GM23338 (cell line): Measurements from ENCODE around the gene CFAP47. TPM values are rescaled to one million over a fixed set of nuclear protein-coding genes. Genes with fewer than 3 reads are reported as not detected.
A peak's percentile ranks its signal among the peaks of the same experiment; 100 is the strongest.
"Not testable (repeated sequence)": the region's sequence is repeated elsewhere in the genome, so short reads cannot be mapped to it uniquely, and the experiment has no call there.

Source experiments
- ATAC-seq: fragments of 200-7000 bp; cut with Tn5 transposase; 3 replicates; pipeline ENCODE4 v1.9.1; 2020
- DNase-seq: peaks from one replicate; pipeline ENCODE4 v3.0.0-alpha.2; 2015; ENCODE audit warnings: low spot score
- H2AFZ ChIP-seq: fragments of 200-600 bp; sonication (generic); 2 replicates; pipeline ENCODE4 v1.8.0; 2016; ENCODE audit warnings: antibody characterized with exemption, mild to moderate bottlenecking, moderate library complexity
- H3F3A ChIP-seq: fragments of 200-600 bp; sonication (generic); replicated peaks from 2 replicates; pipeline ENCODE4 v1.8.0; 2017; ENCODE audit warnings: antibody characterized with exemption, mixed run types, low read depth
- H3K27ac ChIP-seq: fragments of 200-600 bp; sonication (generic); 2 replicates; pipeline ENCODE4 v1.6.1; 2016; ENCODE audit warnings: low read depth
- H3K27me3 ChIP-seq: fragments of 200-600 bp; sonication (generic); 2 replicates; pipeline ENCODE4 v1.8.0; 2016; ENCODE audit warnings: mild to moderate bottlenecking, mixed run types, moderate library complexity; ENCODE audit not compliant: insufficient read depth
- H3K36me3 ChIP-seq: fragments of 200-600 bp; sonication (generic); 2 replicates; pipeline ENCODE4 v1.8.0; 2016; ENCODE audit warnings: mild to moderate bottlenecking; ENCODE audit not compliant: insufficient read depth
- H3K4me1 ChIP-seq: fragments of 200-600 bp; sonication (generic); 2 replicates; pipeline ENCODE4 v1.8.0; 2016; ENCODE audit warnings: mild to moderate bottlenecking, moderate library complexity; ENCODE audit not compliant: insufficient read depth
- H3K4me2 ChIP-seq: fragments of 200-600 bp; sonication (generic); 2 replicates; pipeline ENCODE4 v1.7.1; 2017; ENCODE audit warnings: mixed run types
- H3K4me3 ChIP-seq: fragments of 200-600 bp; sonication (generic); 2 replicates; pipeline ENCODE4 v1.6.1; 2016; ENCODE audit warnings: mixed run types
- H3K79me2 ChIP-seq: fragments of 200-600 bp; sonication (generic); replicated peaks from 2 replicates; pipeline ENCODE4 v1.8.0; 2017; ENCODE audit warnings: mild to moderate bottlenecking; ENCODE audit not compliant: insufficient read depth
- H3K9me2 ChIP-seq: fragments of 200-600 bp; sonication (generic); 2 replicates; pipeline ENCODE4 v1.8.0; 2017; ENCODE audit not compliant: insufficient read depth
- H4K20me1 ChIP-seq: fragments of 200-600 bp; sonication (generic); replicated peaks from 2 replicates; pipeline ENCODE4 v1.8.0; 2017; ENCODE audit warnings: mild to moderate bottlenecking; ENCODE audit not compliant: insufficient read depth
- H3K27ac Mint-ChIP-seq: 2 replicates; pipeline ENCODE4 v1.8.0; 2020; ENCODE audit warnings: inconsistent platforms, mild to moderate bottlenecking, moderate library complexity, mixed read lengths
- H3K27me3 Mint-ChIP-seq: 3 replicates; pipeline ENCODE4 v1.8.0; 2022; ENCODE audit warnings: low read depth, mild to moderate bottlenecking, moderate library complexity, mixed read lengths, inconsistent platforms; ENCODE audit not compliant: insufficient read depth, poor library complexity
- H3K36me3 Mint-ChIP-seq: 3 replicates; pipeline ENCODE4 v1.8.0; 2021; ENCODE audit warnings: low read depth, mild to moderate bottlenecking, inconsistent platforms, moderate library complexity, mixed read lengths
- H3K4me1 Mint-ChIP-seq: 3 replicates; pipeline ENCODE4 v1.8.0; 2020; ENCODE audit warnings: mild to moderate bottlenecking, inconsistent platforms, mixed read lengths
- H3K4me3 Mint-ChIP-seq: 3 replicates; pipeline ENCODE4 v1.8.0; 2021; ENCODE audit warnings: moderate library complexity, mild to moderate bottlenecking, inconsistent platforms, mixed read lengths
- H3K9me3 Mint-ChIP-seq: 3 replicates; pipeline ENCODE4 v1.8.0; 2020; ENCODE audit warnings: moderate library complexity, mild to moderate bottlenecking, inconsistent platforms, mixed read lengths
- CREB1 ChIP-seq: fragments of 250-450 bp; sonication (Bioruptor Pico); IDR thresholded peaks from 2 replicates; pipeline ENCODE4 v1.5.0; 2020; ENCODE audit warnings: low read depth, mild to moderate bottlenecking, moderate library complexity
- EZH2 ChIP-seq: fragments of 200-600 bp; sonication (generic); IDR thresholded peaks from one replicate; pipeline ENCODE4 v1.8.0; 2017; ENCODE audit warnings: antibody characterized with exemption, mild to moderate bottlenecking, low read depth; ENCODE audit not compliant: unreplicated experiment
- JUNB ChIP-seq: IDR thresholded peaks from one replicate; pipeline ENCODE4 v1.6.1; 2016; ENCODE audit warnings: antibody characterized with exemption; ENCODE audit not compliant: unreplicated experiment
- NANOG ChIP-seq: IDR thresholded peaks from 2 replicates; pipeline ENCODE4 v1.6.1; 2016; ENCODE audit warnings: antibody characterized with exemption, borderline replicate concordance
- polyA plus RNA-seq: library from polyadenylated mRNA; unstranded; fragments of >200 nt; fragmentation: Nextera tagmentation; extraction: Ambion mirVana; gene quantifications from 2 replicates; pipeline ENCODE4 v1.2.1, GENCODE V29; 2016
- total RNA-seq: library from RNA; depleted of rRNA; stranded (reverse); fragments of >200 nt; shearing (Covaris generic); gene quantifications from 2 replicates; pipeline ENCODE4 v1.2.3, GENCODE V29; 2014
- TF ChIP-seq, protein P1 (sequence below), 2 experiments: fragments of 200-600 bp in 1 of 2; sonication (generic) in 1 of 2; conservative IDR thresholded peaks; 2 replicates each; pipeline versions ENCODE4 v1.5.1 to v1.6.1; 2016 to 2017; ENCODE audit warnings: antibody characterized with exemption in 2 of 2, low read depth in 2 of 2, mild to moderate bottlenecking in 2 of 2, moderate library complexity in 1 of 2
- TF ChIP-seq, protein P2 (sequence below): IDR thresholded peaks from 2 replicates; pipeline ENCODE4 v1.6.1; 2016; ENCODE audit warnings: antibody characterized with exemption

Gene CFAP47
- total and polyA plus RNA-seq, 2 experiments from 2014 or later: not detected

DNA sequence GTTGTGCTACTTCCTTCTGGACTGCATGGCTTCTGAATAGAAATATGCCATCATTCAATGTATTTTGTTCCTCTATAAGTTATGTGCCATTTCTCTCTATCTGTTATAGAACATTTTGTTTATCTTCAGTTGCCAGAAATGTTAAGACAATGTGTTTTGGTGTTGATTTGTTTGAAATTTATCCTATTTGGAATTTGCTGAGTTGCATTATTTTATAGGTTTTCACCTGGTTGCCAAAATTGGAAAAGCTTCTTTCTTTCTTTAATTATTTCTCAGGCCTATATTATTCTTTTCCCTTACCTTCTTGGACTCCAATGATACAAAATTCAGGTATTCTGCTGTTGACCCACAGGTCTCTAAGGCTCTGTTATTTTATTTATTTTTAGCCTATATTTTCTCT, 33.4 kb upstream of the CFAP47 start:
- no peaks in the 10 kb centered on the region for H3K79me2 ChIP-seq
- no peak for DNase-seq
- no peak for ATAC-seq
- TF ChIP-seq EZH2 (no peak), NANOG (no peak)
- no peak overlapping the region for H2AFZ ChIP-seq
- H3K27ac ChIP-seq: no peak overlapping the region
- no peaks in the 10 kb centered on the region for H3F3A ChIP-seq
- H3K4me3 Mint-ChIP-seq: no peak overlapping the region
- H3K36me3 ChIP-seq: no peaks in the 10 kb centered on the region
- no peaks in the 10 kb centered on the region for H3K9me3 Mint-ChIP-seq
- no peaks in the 10 kb centered on the region for H3K4me1 Mint-ChIP-seq
- H4K20me1 ChIP-seq: no peaks in the 10 kb centered on the region
- H3K36me3 Mint-ChIP-seq: no peaks in the 10 kb centered on the region
- H3K27me3 ChIP-seq: no peaks in the 10 kb centered on the region
- no peak overlapping the region for H3K4me2 ChIP-seq
- no peak overlapping the region for H3K27ac Mint-ChIP-seq
- no peaks in the 10 kb centered on the region for H3K4me1 ChIP-seq
- H3K4me3 ChIP-seq: no peak overlapping the region
- H3K27me3 Mint-ChIP-seq: no peaks in the 10 kb centered on the region
- H3K9me2 ChIP-seq: no peaks in the 10 kb centered on the region

DNA sequence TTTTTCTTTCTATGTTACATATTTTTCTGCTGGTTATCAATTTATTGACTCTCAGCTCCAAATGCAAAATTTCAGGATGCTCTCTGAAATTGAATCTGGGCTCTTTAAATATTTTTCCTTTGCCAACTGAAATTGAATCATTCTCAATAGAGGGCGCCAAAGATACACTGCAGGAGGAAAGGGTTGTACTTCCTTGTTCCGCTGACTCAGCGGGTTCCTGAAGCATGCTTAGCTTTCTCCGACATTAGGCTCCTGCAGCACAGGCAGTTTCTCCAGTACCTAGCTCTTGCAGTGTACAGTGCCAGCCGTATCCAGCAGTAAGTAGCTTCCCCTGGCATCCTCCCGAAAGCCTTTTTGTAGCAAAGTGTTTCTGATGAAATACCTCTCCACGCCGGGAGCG, 28.8 kb upstream of the CFAP47 start:
- no peaks in the 10 kb centered on the region for H3K79me2 ChIP-seq
- no peak overlapping the region for H3K4me2 ChIP-seq
- no peak overlapping the region for H3K4me3 ChIP-seq
- H3K4me3 Mint-ChIP-seq: no peak overlapping the region
- H3K36me3 ChIP-seq: no peaks in the 10 kb centered on the region
- no peaks in the 10 kb centered on the region for H3K4me1 ChIP-seq
- ATAC-seq (peak; percentile 64), DNase-seq (peak; percentile 71)
- H3K27ac ChIP-seq: no peak overlapping the region
- no peaks in the 10 kb centered on the region for H3K9me2 ChIP-seq
- H3K27ac Mint-ChIP-seq: no peak overlapping the region
- no peaks in the 10 kb centered on the region for H3K36me3 Mint-ChIP-seq
- no peak for TF ChIP-seq CREB1
- TF ChIP-seq, protein P1, sequence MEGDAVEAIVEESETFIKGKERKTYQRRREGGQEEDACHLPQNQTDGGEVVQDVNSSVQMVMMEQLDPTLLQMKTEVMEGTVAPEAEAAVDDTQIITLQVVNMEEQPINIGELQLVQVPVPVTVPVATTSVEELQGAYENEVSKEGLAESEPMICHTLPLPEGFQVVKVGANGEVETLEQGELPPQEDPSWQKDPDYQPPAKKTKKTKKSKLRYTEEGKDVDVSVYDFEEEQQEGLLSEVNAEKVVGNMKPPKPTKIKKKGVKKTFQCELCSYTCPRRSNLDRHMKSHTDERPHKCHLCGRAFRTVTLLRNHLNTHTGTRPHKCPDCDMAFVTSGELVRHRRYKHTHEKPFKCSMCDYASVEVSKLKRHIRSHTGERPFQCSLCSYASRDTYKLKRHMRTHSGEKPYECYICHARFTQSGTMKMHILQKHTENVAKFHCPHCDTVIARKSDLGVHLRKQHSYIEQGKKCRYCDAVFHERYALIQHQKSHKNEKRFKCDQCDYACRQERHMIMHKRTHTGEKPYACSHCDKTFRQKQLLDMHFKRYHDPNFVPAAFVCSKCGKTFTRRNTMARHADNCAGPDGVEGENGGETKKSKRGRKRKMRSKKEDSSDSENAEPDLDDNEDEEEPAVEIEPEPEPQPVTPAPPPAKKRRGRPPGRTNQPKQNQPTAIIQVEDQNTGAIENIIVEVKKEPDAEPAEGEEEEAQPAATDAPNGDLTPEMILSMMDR (conservative IDR thresholded peaks at IDR 0.05; ENCODE audit: low read depth in 2 of 2): peak; percentile 60 to 68
- TF ChIP-seq JUNB: no peak
- TF ChIP-seq, protein P2, sequence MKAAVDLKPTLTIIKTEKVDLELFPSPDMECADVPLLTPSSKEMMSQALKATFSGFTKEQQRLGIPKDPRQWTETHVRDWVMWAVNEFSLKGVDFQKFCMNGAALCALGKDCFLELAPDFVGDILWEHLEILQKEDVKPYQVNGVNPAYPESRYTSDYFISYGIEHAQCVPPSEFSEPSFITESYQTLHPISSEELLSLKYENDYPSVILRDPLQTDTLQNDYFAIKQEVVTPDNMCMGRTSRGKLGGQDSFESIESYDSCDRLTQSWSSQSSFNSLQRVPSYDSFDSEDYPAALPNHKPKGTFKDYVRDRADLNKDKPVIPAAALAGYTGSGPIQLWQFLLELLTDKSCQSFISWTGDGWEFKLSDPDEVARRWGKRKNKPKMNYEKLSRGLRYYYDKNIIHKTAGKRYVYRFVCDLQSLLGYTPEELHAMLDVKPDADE: no peak
- H2AFZ ChIP-seq: no peak overlapping the region
- H3K27me3 ChIP-seq: no peaks in the 10 kb centered on the region
- no peaks in the 10 kb centered on the region for H3K4me1 Mint-ChIP-seq
- H3K9me3 Mint-ChIP-seq: no peaks in the 10 kb centered on the region
- H4K20me1 ChIP-seq: no peaks in the 10 kb centered on the region
- no peaks in the 10 kb centered on the region for H3K27me3 Mint-ChIP-seq
- no peaks in the 10 kb centered on the region for H3F3A ChIP-seq

DNA sequence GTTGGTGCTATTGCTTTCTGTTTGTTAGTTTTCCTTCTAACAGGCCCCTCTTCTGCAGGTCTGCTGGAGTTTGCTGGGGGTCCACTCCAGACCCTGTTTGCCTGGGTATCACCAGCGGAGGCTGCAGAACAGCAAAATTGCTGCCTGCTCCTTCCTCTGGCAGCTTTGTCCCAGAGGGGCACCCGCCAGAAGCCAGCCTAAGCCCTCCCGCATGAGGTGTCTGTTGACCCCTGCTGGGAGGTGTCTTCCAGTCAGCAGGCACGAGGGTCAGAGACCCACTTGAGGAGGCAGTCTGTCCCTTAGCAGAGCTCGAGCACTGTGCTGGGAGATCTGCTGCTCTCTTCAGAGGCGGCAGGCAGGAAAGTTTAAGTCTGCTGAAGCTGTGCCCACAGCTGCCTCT, 67.3 kb downstream of the CFAP47 start:
- not testable (repeated sequence) for H3K4me2 ChIP-seq, H3K4me1 ChIP-seq, H3F3A ChIP-seq, H4K20me1 ChIP-seq, H3K79me2 ChIP-seq, H3K27ac ChIP-seq, H3K27me3 Mint-ChIP-seq, H3K9me3 Mint-ChIP-seq, H3K36me3 ChIP-seq, H3K36me3 Mint-ChIP-seq, H3K9me2 ChIP-seq, H3K4me1 Mint-ChIP-seq, DNase-seq, H3K4me3 ChIP-seq, H3K27ac Mint-ChIP-seq, H3K27me3 ChIP-seq, ATAC-seq, H2AFZ ChIP-seq, H3K4me3 Mint-ChIP-seq
